Skeletal muscle cell (primary cell): ENCODE results near the gene KCNG4.

Source experiments
- DNase-seq: peaks from one replicate; pipeline ENCODE4 v3.0.0-alpha.2; 2010; ENCODE audit warnings: low read depth
- H3K4me3 ChIP-seq: 2 replicates; pipeline ENCODE4 v1.5.1; 2011; ENCODE audit warnings: low read depth, mild to moderate bottlenecking, control low read depth, low read length, moderate library complexity

The KCNG4 gene, protein sequence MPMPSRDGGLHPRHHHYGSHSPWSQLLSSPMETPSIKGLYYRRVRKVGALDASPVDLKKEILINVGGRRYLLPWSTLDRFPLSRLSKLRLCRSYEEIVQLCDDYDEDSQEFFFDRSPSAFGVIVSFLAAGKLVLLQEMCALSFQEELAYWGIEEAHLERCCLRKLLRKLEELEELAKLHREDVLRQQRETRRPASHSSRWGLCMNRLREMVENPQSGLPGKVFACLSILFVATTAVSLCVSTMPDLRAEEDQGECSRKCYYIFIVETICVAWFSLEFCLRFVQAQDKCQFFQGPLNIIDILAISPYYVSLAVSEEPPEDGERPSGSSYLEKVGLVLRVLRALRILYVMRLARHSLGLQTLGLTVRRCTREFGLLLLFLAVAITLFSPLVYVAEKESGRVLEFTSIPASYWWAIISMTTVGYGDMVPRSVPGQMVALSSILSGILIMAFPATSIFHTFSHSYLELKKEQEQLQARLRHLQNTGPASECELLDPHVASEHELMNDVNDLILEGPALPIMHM

DNA sequence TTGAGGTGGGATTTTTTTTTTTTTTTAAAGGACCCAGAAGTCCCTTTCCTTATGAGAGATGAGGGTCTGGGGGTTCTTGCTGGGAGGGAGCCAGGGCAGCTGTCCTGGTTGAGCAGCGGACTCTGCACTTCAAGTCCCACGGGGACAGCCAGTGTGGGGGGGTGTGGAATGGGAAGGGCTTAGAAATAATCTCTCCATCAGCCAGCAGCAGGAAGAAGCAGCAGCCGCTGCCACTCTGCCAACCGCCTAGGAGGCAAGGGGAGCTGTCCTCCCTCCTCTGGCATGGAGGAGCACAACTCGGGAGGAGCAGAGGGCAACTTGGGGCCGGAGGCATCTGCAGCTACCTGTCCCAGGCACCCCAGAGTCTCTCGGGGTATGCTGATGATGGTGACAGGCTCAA, at the start of gene KCNG4:
Gene KCNG4, minus strand, starts transcription at position 104 of the 400 bp plus-strand sequence. CDS start 2,527 bp downstream, outside the sequence.
- no peak for DNase-seq

DNA sequence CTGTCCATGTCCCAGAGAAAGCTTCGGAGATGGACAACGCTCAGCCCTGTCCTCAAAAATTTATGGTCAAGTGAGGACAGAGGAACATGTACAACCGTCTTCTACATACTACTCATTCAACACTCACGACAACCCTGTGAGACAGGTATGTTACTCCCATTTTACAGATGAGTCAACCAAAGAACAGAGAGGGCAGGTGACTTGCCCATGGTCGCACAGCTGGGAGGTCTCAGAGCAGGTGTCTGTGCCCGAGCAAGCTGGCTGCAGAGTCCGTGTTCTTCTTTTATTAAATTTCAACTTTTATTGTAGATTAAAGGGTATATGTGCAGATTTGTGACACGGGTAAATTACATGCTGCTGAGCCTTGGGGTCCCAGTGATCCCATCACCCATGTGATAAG, 49.1 kb upstream of the KCNG4 start:
- no peak for DNase-seq
- H3K4me3 ChIP-seq = no peak overlapping the region

More for the DNA sequence above, at the start of gene KCNG4:
- no peak within 1 kb of the TSS for H3K4me3 ChIP-seq

DNA sequence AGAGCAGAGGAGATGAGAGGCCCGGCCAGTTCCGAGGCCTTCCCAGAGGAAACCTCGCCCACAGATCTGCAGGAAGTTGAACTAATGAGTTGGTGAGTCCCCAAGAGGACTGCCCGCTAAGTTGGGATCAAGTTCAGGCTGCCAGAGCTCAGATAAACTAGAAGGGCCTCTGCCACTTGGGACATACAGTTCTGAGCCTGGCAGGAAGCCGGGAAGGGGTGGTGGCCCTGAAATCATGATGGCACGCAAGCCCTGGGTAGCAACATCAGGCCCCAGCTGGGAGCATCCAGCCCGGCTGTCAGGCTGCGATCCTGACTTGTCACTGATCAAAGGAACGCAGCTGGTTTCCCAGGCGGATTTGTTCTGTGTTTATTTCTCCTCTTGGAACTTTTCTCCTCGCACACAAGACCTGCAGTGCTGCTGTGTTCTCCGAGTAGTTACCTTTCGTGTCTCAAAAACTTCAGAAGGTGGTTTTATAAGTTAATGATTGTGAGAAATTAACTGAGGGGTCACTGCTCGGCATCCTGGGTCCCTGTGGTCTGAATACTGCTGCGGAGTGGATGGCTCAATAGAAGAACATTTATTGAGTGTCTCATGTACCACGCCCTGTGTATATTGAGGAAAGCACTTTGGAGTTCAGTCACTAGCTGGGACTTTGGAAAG, 46.9 kb upstream of the KCNG4 start:
- DNase-seq = no peak
- H3K4me3 ChIP-seq = no peak overlapping the region

DNA sequence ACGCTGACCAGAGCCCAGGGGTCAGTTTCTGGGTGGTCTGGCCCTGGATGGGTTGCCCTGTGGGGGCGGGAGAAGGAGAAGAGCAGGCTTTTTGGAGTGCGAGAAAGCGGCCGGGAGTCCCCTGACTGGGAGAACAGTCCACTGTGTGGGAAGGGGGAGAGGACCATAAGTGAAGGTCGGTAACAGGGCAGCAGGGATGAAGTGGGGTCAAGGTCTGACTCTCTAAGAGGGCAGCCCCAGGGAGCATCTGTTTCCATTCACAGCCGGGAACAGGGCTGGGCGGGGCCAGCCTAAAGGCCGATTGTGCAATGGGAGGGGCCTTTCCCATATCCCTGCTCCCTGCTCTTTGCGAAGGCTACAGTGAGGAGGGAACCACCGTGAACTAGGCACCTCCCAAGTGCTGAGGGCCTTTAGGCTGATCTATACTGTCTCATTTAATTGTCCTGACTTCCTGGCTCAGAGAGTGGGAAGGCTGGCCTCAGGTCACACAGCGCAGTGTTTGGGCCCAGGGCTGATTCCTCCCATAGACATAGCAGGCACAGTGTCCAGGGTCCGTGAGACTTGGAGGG, 44.4 kb upstream of the KCNG4 start:
- no peak overlapping the region for H3K4me3 ChIP-seq

DNA sequence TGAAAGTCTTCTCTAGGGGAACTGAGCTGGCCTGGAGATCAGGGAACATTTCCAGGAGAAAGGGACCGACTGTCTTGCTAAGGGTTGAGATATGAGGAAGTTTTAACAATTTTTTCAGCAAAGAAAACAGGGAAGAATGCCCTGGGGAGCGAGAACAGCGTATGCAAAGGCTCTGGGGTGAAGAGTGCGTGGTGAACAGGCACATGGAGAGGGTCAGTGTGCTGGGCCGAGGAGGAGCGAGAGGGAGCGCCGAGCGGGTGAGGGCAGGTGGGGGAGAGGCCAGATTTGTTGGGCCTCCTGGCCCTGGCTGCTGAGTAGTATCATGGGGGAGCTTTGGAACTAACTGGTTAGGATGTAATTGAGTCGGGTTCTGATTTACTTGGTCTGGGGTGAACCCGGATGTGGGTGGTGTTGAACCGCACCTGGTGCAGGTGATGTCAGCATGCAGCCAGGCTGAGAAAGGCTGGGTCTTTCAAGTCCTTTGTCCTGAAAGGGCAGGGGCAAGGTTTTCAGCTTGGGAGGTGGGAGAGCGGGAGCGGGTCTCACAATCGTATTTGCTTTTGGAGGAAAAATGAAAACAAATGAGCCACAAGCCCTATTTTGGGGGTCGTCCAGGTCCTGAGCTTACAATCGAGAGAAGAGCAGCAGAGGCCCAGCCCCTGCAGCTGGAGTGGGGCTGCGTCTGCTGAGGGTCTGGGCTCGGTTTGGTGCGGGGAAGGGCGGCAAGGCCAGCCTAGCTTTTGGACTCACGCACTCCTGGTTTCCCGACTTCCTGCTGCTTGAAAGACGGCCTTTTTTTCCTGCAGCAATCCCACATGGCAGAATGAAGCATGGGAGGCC, 43.7 kb upstream of the KCNG4 start:
- no peak for DNase-seq
- no peak overlapping the region for H3K4me3 ChIP-seq

More for the DNA sequence above, 44.4 kb upstream of the KCNG4 start:
- no peak for DNase-seq

DNA sequence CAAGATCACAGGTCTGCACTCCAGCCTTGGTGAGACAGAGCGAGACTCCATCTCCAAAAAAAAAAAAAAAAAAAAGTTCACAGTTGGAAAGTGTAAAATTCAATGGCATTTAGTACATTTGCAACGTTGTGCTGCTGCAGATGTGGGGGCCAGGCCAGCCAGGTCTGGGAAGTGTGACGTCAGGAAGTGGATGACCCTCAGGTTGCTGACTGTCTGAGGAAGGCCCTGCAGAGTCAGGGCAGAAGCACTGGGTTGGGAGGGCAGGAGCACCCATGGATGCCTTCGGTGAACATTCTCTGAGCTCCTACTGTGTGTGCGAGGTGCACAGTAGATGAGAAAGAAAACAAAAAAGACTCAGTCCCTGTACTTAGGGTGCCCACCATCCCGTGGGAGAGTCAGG, 42.7 kb upstream of the KCNG4 start:
- no peak overlapping the region for H3K4me3 ChIP-seq
- DNase-seq = no peak

DNA sequence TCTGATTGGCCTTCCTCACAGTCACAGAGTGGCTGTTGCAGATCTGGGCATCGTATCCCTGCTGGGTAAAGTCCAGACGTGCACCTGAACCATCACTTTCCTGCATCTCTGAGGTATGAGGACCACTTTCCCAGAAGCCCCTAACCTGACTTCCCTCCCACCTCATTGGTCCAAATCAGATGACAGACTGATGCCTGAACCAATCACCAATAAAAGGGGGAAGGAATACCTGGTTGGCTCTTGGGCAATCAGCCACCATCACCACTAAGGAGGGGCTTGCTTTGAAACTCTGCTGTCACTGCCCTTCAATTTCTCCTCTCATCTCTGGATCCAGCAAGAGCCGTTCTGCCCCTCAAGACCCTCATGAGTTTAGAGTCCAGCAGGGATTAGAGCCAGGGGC, 41.3 kb upstream of the KCNG4 start:
- no peak overlapping the region for H3K4me3 ChIP-seq
- no peak for DNase-seq

DNA sequence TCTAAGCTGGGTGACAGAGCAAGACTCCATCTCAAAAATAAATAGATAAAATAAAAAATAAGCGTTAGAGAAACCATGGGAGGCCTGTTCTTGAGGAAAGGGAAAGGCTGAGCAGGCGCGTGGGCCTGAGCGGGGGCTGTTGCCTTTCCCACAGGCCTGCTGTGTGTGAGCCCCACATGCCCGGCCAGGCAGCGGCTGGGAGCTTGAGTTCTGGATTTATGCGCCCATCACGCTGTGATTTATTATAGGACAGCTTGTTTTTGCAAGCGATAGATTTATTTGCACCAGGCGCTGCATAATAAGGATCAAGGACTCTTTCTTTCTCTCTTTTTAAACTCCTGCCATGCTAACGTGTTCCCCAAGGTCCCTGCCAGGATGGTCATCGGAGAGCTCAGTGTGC, 40.1 kb upstream of the KCNG4 start:
- H3K4me3 ChIP-seq = no peak overlapping the region
- DNase-seq = no peak

DNA sequence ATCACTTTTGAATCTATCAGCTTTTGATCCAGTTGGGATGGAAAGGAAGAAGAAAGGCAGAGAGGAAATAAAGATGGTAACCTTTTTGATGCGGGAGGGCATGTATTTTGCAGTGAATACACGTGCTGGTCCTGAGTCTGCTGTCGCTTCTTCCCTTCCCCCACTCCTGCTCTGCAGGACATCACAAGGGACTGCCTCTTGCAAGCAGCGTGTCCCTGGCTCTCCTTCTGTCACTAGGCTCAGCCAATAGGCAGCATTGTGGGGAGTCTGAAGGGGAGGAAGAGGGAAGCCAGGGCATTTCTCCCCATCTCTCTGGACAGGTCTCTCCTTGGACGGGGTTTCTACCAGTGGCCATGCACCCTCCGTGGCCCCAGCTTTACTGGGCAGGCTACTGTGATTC, 39.2 kb upstream of the KCNG4 start:
- H3K4me3 ChIP-seq = no peak overlapping the region
- no peak for DNase-seq

DNA sequence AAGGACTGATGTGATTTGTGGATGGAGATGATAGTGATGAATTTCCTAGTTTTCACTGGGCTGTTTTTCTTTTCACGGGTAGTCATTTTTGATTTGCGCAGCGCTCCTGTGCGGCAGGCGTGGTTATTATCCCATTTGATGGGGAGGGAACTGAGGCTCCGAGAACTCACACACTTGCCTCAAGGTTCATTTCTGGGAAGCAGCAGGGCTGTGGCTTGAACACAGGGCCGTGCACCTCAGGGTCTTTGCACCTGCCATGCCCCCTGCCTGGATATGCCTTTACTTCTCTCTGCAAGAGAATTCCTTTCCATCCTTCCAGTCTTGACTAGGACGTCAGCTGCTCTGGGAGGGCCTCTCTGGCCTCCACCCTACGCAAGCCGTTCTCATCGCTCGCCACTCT, 38.5 kb upstream of the KCNG4 start:
- H3K4me3 ChIP-seq = no peak overlapping the region
- DNase-seq = no peak

DNA sequence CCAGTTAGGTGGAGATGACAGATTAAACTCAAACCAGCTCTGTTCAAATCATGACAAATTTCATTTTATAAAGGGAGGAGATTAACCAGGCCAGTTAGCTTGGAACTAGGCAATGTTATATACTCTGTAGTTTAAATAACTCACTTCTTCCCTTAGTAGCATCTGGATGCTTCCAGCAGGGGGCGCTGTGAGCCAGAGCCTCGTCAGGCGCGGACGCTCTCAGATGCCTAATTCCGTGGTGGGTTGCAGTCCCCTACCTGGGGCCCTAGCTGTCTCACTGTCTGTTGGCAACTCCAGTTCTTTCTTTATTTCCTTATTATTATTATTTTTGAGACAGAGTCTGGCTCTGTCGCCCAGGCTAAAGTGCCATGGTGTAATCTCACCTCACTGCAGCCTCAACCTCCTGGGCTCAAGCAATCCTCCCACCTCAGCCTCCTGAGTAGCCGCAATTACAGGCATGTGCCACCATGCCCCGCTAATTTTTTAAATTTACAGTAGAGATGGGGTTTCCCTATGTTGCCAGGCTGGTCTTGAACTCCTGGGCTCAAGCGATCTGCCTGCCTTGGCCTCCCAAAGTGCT, 37.5 kb upstream of the KCNG4 start:
- H3K4me3 ChIP-seq = no peak overlapping the region
- DNase-seq = no peak

DNA sequence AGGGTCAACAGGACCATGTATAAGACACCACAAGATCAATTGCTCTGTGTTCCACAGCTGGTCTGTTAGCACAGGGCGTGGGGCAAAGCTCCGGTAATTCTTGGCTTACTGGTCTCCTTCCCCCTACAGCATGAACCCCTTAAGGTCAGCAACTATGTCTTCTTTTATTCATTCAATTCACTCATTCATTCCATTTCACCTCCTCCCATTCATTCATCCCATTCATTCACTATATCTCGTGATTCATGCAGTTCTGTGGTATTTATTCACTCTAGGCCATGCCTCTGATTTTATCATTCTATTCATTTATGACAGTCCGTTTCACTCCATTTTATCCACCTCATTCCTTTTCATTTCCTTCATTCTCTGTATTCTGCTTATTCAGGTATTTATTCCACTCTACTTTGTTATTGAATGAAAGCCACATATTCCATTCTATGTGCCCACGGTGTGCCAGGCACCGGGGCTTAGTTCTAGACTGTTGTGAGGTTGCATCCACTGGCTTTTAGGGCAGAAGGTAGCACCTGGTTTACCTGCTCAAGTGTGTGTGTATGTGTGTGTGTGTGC, 35.9 kb upstream of the KCNG4 start:
- DNase-seq = no peak
- H3K4me3 ChIP-seq = no peak overlapping the region

DNA sequence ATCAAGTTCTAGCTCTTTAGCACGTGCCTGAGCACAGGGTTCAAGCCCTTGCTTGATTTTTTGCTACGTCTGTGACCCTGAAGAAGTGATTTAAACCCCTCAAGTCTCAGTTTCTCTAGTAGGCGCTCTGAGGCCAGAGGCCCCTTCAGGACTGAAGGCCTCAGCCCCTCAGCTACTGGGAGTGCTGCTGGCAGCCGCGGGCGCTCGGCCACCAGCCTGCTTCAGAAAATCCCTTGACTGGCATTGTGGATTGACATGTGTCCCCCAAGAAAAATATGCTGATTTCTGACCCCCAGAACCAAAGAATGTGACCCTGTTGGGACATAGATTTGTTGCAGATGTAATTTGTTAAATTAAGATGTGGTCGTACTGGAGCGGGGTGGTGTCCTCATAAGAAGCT, 34.7 kb upstream of the KCNG4 start:
- no peak overlapping the region for H3K4me3 ChIP-seq
- no peak for DNase-seq

DNA sequence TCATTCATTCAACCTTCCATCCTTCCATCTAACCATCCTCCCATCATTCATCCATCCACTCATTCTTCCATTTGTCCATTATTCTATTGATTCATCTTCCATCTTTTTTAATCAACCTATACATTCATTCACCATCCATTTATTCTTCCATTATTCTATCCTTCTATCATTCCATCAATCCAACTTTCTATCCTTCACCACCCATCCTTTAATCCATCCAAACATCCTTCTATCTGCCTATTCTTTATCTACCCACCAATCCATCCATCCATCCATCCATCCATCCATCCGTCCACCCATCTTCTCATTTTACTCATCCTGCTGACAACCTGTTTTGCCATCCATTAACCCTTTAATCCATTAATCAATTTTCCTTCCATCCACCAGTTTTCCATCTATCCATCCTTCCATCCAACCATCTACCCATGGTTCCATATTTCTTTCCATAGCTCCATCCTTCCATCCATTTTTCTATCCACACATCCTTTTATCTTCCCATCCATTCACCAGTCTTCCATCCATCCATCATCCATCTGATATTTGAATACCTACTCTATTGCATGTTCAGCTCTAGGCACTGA, 33.0 kb upstream of the KCNG4 start:
- no peak overlapping the region for H3K4me3 ChIP-seq
- DNase-seq = no peak

DNA sequence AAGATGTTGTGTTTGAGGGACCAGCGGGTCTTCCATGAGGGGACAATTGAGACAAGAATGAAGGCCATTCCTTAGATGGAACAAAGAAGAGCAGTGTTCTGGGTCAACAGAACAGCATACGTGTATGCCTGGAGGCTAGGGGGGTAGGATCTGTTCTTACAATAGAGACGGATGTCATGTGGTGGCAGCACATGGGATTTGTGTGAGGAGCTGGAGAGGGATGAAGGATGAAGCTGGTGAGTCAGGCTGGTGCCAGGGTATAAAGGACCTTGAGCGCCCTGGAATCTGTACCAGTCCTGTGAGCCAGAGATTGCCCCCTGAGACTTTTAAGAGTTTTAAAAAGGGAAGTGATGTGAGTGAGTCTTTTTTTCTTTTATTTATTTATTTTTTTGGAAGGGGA, 32.1 kb upstream of the KCNG4 start:
- DNase-seq = no peak
- no peak overlapping the region for H3K4me3 ChIP-seq

DNA sequence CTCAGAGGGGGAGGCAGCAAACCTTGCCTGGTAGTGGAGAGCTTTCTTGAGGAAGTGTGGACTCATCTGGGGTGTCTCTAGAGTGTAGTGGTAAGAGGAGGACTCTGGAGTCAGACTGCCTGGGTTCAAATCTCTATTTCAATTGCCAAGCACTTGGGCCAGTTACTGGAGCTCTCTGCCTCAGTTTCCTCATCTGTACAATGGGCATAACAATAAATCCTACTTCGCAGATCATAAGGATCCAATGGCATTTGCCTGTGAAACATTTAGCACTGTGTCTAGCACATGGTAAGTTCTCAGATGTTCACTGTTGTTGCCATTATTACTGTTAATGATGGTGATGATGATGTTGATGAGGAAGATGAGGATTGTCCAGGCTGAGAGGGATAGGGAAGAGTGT, 31.2 kb upstream of the KCNG4 start:
- DNase-seq = no peak
- no peak overlapping the region for H3K4me3 ChIP-seq

DNA sequence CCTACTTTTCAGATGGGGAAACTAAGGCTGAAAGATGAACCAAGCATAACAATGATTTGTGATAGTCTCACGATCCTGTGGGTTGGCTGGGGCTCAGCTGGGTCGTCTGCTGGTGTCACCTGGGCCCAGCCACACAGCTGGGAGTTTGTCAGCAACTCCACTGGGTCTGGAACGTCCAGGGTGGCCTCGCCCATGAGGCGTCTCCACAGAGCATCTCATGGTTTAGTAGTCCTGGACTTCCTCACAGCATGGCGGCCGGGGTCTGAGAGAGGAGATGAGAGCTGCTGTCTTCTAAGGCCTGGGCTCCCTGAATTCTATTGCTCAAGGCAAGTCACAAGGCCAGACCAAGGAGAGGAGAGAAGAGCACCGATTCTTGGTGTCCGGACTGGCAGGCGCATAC, 30.7 kb upstream of the KCNG4 start:
- no peak for DNase-seq
- H3K4me3 ChIP-seq = no peak overlapping the region

DNA sequence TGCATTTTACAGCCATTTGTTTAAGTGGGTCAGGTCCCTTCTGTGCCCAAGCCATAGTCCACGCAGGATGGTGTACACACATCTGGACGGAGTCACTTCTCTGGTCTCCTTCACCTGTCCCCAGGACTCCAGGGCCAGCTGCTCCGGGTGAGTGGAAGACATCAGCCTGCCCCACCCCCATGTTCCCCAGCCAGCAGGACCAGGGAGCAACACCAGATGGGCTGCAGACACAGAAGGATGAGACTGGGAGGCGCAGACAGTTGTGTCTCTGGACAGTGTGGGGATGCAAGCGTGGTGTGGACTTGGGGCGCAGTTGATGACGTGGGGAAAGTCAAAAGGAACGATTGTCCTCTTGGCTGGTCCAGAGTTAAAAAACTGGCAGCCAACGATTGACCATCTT, 30.3 kb upstream of the KCNG4 start:
- DNase-seq = no peak
- no peak overlapping the region for H3K4me3 ChIP-seq
